Ecto neural progenitor cell (in vitro differentiated cells): ENCODE data around the gene TBC1D22A.

Experiments
- DNase-seq: peaks from one replicate; pipeline ENCODE4 v3.0.0-alpha.2; 2018; ENCODE audit warnings: low spot score

Gene TBC1D22A

DNA sequence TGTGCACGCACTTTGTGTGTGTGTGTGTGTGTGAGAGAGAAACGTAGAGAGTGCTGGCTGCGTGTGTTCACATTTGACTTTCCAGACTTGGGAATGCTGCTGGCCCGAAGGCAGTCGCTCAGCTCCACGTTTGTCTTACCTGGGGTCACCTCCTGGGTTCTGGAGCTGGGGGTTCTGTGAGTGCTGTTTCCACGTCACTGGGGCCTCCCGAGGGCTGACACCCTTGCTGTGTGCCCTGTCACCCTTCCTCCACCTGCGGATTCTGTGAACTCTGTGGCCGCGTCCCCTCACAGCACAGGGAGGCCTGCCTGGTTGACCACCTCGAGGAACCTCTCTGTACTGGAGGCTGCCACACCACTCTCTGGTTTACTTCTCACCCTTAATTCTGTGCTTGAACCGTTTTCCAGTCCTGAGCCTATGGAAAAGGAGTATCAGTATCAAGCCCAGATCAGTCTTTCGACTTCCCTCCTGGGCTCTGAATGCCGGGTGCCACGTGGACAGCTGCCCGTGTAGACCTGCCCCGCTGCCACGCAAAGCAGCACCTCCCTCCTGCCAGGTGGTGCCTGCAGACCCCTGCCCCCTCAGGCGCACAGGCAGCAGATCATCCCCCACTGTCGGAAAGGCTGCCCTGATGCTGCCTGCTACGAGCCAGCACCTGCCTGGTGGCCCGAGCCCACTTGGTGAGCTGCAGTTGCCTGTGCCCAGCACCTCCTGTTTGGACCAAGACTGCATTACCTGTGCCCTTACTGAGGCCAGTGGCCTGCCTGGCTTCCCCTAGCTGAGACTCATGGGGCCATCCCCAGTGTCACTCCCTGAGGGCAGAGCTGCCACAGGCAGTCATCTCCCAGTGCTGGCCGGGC is 233.3 kb downstream of the TBC1D22A start:
- DNase-seq: no peak

DNA sequence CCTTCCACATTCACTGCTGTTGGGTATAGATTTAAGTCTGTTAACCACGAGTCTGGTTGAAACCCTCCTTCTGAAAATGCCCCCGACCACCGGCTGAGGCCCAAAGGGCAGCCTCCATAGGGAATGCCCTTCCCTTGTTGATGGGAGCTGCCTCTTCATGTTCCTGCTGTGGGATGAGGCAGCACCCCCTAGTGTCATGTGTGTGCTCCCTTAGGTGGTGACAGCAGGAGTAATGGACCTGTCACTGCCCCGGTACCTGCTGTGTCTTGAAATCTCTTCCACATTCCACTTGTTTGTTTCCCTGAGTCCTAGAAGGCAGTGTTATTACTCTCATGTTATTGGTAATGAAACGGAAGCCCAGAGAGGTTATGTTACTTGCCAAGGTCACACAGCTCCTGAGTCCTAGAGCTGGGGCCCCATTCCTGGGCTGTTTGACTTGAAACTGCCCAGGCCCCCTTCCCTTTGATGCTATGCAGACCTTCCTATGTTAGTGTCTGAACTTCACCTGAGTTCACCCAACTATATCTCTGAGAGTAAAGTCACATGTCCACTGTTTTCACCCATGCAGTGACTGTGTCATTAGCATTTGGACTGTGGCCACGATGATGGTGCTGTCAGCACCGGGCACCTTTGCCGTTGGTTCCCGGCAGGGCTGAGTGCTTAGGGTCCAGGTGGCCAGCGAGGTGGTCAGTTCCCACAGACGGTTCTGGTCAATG is 234.3 kb downstream of the TBC1D22A start:
- DNase-seq: no peak

GRCh38 chr22:46997311-46997970 is 235.0 kb downstream of the TBC1D22A start:
- no peak for DNase-seq

- no peak for DNase-seq
Observed at GRCh38 chr22:46998331-46998730, 235.9 kb downstream of the TBC1D22A start.

- DNase-seq: no peak
Observed at GRCh38 chr22:47000256-47000655, 237.8 kb downstream of the TBC1D22A start.

DNA sequence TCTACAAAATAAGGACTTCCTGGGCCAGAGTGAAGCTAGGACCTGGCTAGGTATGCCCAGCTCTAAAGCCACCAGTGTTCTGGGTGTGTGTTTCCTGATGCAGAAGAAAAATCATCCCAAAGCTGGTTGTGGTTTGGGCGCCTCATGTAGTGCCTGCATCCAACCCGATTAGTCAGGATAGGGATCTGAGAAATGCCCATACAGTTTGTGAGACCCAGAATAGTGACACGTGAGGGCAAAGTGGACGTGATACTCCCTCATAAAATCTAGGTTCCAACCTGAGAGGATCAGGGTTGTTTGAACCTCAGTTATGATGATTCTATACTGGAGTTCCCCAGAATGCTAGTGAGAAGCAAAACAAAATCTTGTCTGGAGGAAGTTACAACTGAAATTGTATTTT is 238.4 kb downstream of the TBC1D22A start:
- no peak for DNase-seq

DNA sequence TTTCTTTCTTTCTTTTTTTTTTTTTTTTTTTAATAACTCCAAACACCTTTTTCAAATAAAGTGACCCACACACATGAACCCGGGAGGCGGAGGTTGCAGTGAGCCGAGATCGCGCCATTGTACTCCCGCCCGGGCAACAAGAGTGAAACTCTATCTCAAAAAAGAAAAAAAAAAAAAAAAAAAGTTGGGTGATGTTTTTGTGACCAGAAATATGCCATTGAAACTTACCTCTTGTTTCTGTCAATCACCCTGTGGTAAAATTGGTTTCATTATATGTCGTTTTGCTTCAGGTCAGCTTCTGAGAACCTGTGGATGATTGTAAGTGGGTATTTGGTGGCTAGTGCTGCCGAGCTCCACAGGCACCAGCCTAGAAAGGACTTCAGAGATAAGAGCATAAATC is 238.8 kb downstream of the TBC1D22A start:
- no peak for DNase-seq

DNA sequence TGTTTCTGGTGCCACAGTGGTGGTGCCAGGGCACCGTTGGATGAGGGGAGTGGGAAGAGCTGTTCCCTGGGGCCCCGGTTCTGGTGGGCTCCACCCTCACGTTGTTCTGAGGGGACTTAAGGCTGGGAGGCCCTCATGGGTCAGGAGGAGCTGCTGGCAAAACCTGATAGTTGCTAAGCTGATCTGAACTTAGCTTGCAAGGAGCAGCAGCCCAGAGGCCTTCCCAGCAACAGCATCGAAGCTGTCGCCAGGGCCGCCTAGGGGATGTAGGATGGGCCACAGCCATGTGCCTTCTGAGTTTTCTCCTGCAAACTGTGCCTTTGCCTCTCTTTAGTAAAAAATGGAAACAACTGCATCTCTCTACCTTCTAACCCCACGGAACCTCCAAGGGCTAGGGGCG is 240.2 kb downstream of the TBC1D22A start:
- DNase-seq: no peak

GRCh38 chr22:47005506-47006408 is 243.3 kb downstream of the TBC1D22A start:
- no peak for DNase-seq

- no peak for DNase-seq
Observed at GRCh38 chr22:47006433-47006832, 244.0 kb downstream of the TBC1D22A start.

DNA sequence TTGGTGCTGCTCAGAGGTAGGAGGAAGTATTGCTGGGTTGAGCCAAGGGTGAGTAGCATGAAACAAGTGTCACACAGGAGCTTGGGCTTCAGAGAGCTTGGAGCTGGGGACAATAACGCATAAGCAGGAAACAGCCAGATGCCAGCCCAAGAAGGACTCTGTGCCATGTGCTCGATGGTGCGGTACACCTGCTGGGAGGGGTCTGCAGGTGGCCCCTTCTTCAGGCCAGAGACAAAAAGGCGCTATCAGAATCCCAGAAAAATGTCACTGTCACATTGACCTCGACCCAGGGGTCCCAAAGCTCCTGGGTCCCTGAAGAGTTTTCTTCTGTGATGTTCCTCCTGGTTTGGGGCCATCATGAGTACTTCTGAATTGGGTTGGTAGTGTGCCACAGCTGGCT is 244.4 kb downstream of the TBC1D22A start:
- DNase-seq: no peak

DNA sequence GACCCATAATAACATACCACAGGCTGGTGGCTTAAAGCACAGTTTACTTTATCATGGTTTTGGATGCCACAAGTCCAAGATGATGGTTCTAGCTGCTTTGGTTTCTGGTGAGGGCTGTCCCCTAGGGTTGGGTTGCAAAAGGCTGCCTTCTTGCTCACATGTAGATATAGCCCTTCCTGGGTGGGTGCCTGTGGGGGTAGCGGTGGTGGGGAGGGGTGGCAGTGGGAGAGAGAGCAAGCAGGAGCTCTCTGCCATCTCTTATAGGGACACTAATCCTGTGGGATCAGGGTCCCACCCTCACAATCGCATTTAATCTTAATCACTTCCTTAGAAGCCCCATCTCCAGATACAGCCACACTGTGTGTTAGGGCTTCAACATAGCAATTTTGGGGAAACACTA is 245.0 kb downstream of the TBC1D22A start:
- no peak for DNase-seq

DNA sequence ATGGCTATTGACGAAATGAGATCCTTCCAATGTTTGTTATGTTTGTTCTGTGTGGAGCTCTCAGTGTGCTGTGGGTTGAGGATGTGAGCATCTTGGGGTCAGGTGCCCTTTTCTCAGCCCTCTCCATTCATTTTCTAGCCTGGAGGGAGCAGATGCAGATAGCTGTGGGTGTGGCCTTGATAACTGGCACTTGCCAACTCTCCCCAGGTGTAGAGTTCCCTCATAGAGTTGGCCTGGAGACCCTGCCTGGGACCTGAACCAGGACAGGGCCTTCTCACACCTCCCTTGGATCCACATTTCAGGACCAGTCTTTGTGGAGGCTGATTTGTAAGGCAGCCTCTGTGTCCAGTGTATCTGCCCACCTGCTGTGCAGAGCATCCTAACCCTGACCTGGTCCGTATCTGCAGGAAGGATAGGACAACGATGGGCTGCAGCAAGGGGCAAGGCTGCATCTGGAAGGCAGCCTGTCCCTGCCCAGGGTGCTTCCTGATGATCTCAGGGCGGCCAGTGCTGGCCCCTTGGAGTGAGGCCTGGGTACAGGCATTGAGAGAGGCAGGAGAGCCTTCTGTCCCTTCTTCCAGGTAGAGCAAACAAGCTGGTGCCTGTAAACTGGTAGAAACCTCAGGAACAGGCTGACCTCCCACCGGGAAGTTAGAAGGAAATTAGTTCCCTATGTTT is 245.9 kb downstream of the TBC1D22A start:
- no peak for DNase-seq

- no peak for DNase-seq
Observed at GRCh38 chr22:47009304-47010101, 247.1 kb downstream of the TBC1D22A start.

- DNase-seq: no peak
Observed at GRCh38 chr22:47010211-47010610, 247.8 kb downstream of the TBC1D22A start.

GRCh38 chr22:47011131-47011858 is 248.8 kb downstream of the TBC1D22A start:
- no peak for DNase-seq

DNA sequence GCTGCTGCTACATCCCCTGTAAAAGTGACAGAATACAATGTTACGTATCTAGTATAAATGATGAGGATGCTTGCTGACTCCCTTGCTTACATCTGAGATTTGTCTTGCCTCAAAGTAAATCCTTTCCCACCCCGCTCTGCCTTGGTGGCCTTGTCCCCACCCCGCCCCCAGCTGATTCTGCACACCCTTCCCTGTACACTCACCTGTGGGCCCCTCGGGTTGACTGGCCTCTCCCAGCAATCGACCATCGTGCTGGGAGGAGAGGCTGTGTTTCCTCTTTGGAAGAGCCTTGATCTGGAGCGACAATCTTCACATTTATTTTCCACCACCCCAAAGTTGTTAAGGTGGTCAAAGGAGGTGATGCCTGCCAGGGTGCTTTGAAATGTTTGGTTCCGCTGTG is 249.4 kb downstream of the TBC1D22A start:
- no peak for DNase-seq

DNA sequence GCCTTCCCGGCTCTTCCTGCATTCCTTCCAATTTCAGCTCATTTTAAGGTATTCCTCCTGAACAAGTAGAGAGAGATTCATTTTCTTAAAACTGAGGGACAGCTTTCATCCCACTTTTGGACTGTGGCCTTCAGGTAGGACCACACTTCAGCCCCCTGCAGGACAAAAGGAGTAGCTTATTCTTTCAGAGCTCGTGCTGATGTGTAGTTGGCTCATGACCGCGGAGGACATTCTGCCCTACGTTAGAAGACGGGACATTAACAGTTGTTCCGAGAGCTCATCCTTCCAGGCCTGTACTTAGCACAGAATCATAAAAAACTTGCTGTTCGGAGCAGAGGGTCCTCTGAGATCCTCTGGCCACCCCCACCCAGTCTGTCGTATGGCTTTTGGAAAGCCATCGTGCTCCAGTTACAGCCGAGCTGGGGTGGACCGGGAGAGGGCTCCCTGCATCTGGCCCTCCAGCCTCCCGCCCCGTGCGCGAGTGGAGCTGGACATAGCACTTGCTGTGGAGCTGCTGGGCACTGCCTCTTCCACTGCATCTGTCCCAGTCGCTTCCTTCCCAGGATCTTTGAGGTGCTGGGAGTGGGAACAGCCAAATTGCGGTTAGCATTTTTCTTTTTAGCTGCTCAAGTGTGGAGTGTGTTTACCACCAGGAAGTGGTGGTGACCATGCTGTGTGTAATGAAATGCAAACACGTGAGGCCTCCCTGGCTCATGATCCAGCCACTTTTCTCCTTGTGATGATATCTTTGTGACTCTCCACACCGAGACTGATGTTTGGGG is 250.3 kb downstream of the TBC1D22A start:
- no peak for DNase-seq
